Measurements from ENCODE around the gene ENSA.
A peak's percentile ranks its signal among the peaks of the same experiment; 100 is the strongest.
"Not testable (repeated sequence)": the region's sequence is repeated elsewhere in the genome, so short reads cannot be mapped to it uniquely, and the experiment has no call there.

The ENSA gene

DNA sequence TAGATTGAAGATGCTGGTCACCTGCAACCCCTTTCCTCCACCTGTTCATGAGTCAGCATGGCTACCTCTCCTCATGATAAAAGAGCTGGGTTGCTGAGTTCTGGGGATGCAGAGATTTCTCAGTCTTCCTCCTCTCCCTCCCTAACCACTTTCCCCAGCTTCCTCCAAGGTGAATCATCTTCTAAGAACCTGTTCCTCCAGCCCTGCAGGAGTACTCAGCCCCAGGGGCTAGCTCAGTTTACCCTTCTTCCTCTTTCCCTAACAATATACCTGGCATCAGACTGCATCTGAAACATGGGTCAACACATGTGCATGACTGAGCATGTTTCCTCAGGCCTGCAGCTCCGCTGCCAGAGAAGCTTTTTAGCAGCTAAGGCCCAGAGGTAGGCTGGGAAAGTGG, 5.3 kb downstream of the ENSA start:
- H3K4me3 ChIP-seq (ENCODE audit: low read length); DNase-seq (ENCODE audit: low read depth, low spot score): not testable (repeated sequence)

DNA sequence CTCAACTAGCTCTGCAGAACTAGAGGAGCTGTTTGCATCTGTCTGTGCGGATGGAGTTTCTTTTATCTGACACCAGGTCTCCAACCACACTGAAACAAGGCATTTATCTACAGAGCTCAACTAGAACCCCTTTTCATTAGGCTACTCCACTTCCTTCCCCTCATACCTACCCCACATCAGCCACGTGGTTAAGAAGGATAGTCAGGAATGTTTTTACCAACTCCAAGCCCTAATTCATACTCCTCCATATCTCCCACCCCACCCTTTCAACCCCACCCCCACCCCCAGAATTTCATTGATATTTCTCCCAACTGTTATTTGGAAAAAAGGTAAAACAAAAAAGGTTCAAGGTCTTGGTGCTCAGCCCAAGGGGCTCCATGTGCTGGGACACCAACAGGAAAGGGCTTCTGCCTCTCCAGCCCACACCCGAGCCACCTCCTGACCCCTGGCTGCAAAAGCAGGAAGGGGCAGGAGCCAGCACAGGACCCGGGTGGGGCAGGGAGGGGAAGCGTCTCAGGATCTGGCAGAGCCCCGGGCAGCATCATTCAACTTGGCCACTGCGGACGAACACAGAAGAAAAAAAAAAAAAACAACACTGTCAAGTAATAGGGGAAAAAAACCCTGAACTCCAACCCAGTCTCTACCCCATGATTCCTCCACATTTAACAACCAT, 7.0 kb downstream of the ENSA start:
- H3K4me3 ChIP-seq (ENCODE audit: low read length) = no peak overlapping the region
- no peak for DNase-seq (ENCODE audit: low read depth, low spot score)

DNA sequence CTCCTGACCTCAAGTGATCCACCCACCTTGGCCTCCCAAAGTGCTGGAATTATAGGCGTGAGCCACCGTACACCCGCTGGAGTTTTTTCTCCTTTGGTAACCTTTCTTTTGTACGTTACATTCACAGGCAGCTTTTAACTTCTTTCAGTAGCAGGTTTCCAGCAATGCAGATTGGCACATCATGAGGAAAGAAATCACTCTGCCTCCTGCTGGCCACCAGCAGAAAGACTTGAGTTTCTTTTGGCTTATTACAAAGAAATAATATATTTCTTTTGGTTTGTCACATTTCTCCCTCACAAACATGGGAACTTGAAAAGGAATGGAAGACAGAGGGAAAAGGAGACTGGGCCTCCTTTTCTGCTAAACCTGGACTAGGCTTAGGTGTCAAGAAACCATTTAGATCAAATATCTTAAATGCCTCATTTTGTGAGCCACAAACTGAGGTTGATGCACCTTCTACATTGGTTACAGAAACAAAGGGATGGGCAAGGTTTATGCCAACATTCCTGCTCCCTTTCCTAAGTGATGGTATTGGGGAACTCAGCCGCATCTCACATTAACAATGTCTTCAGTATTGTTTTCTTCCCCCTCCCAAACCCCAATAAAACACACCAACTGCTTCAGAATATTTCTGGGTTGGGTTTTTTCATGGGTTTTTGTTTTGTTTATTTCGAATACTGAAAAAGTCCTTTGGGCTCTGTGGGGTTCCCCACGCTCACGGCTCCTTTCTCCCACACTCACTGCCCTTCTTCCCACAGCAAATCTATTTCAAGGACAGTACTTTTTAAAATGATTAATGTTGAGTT, 7.7 kb downstream of the ENSA start:
- H3K4me3 ChIP-seq (ENCODE audit: low read length) = no peak overlapping the region
- peak; percentile 37 for DNase-seq (ENCODE audit: low read depth, low spot score)

GRCh38 chr1:150620919-150621318, 8.5 kb downstream of the ENSA start:
- no peak for DNase-seq (ENCODE audit: low read depth, low spot score)
- H3K4me3 ChIP-seq (ENCODE audit: low read length) = no peak overlapping the region

DNA sequence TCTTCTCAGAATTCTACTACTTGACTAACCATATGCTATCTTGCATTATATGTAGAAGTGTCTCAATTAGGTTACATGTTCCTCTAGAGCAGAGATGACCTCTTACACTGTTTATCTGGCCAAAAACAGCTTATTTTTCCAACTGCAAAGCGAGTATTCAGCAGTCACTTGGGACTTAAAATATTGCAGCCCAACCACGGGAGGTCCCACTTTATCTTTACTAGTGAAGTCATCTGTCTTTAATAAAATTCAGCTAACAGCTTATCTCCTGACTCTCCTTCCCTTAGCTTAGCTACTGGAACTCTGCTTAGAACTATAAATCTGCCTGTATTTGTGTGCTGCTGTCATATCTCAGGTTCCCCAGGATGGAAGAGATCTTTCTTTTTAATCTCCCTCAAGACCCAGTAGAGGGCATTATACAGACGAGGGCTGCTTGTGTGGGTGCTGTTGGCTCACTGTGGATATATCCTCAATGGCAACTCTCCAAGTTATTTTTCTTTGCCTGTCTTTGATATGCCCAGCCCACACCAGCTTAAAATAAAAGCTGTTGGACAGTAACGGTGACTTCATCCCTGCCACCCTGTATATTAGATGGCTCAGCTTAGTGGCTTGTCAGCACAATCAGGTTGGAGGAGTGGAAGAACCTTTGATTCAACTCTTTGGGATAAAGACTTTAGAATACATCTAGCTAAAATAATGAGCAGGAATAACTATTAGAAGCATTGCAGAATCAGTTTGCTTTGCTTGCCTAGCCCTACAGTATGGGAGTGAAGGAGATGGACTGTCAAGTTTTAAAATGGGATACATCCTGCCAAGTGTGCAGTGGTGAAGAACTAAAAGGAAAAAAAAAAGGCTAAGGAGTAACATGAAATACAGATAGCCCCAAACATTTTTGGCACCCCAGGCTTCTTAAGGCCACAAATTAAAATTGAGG, 9.6 kb downstream of the ENSA start:
- DNase-seq (ENCODE audit: low read depth, low spot score) = no peak
- H3K4me3 ChIP-seq (ENCODE audit: low read length) = no peak overlapping the region

DNA sequence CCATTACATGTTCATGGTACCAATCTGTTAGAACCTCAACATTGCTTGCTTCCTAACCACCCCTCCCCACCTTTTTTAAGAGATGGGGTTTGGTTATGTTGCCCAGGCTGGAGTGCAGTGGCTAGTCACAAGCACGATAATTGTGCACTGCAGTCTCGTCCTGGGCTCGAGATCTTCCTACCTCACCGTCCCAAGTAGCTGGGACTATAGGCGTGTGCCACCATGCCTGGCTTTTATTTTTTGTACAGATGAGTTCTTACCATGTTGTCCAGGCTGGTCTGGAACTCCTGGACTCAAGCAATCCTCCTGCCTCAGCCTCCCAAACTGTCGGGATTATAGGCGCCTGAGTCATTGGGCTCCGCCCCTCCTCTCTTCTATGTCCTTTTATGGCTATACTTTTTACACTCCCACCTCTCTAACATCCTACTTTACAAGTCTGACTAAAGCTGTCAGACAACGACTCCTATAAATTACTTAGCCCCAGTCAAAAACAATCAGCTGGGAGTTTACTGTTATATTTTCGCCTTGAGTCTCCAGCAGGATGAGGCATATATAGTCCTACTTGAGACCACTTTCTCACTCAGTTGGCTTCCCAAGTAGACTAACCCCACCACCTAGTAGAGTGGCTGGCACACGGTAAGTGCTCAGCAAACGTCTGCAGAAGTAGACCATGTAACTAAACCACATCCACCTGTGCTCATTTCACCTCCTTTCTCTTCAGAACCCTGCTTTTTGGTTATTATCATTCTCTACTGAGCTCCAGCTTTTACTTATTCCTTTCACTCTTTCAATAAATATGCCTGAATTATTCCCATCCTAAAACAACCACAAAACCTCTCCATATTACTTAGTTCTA, 13.8 kb downstream of the ENSA start:
- DNase-seq (ENCODE audit: low read depth, low spot score) = peak; percentile 29
- no peak overlapping the region for H3K4me3 ChIP-seq (ENCODE audit: low read length)

- DNase-seq (ENCODE audit: low read depth, low spot score) = no peak
- H3K4me3 ChIP-seq (ENCODE audit: low read length) = no peak overlapping the region
Measured at GRCh38 chr1:150613061-150613920, 16.1 kb downstream of the ENSA start.

- H3K4me3 ChIP-seq (ENCODE audit: low read length) = no peak overlapping the region
- no peak for DNase-seq (ENCODE audit: low read depth, low spot score)
Measured at GRCh38 chr1:150612014-150612345, 17.4 kb downstream of the ENSA start.

DNA sequence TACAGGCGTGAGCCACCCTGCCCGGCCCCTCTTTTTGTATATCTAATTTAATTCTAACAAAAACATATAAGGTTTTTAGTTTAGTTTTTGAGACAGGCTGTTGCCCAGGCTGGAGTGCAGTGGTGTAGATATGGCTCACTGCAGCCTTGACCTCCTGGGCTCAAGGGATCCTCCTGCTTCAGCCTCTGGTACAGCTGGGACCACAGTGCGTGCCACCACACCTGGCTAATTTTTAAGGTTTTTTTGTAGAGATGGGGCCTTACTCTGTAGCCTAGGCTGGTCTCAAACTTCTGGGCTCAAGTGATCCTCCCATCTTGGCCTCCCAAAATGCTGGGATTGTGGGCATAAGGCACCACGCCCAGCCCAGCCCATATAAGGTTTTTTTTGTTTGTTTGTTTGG, 18.8 kb downstream of the ENSA start:
- H3K4me3 ChIP-seq (ENCODE audit: low read length) = no peak overlapping the region
- no peak for DNase-seq (ENCODE audit: low read depth, low spot score)

DNA sequence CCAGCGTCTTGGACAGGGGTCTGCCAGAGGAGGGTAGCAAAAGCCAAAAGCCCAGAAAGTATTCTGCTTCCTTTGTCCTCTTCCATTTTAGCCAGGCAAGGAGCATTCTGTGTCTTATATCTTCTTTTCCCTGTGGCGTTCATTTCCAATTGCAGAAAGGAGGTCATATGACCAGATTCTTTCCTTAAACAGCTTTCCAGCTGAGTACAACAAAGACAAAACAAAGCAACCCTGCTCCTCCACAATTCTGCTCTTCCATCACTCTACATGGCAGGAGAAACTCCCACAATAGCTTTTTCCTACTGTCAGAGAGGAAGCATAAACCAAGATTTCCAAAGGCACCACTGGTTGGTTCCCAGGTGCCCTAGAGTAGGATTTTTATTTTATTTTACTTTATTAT, 19.7 kb downstream of the ENSA start:
- no peak overlapping the region for H3K4me3 ChIP-seq (ENCODE audit: low read length)
- no peak for DNase-seq (ENCODE audit: low read depth, low spot score)

GRCh38 chr1:150606463-150607142, 22.8 kb downstream of the ENSA start:
- no peak overlapping the region for H3K4me3 ChIP-seq (ENCODE audit: low read length)
- DNase-seq (ENCODE audit: low read depth, low spot score) = no peak

DNA sequence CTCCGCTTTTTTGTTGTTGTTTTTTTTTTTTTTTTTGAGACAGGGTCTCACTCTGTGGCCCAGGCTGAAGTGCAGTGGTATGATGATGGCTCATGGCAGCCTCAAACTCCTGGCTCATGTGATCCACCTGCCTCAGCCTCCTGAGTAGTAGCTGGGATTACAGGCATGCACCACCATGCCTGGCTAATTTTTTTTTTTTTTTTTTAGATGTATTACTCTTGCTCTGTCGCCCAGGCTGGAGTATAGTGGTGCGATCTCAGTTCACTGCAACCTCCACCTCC, 24.0 kb downstream of the ENSA start:
- DNase-seq (ENCODE audit: low read depth, low spot score); H3K4me3 ChIP-seq (ENCODE audit: low read length): not testable (repeated sequence)

DNA sequence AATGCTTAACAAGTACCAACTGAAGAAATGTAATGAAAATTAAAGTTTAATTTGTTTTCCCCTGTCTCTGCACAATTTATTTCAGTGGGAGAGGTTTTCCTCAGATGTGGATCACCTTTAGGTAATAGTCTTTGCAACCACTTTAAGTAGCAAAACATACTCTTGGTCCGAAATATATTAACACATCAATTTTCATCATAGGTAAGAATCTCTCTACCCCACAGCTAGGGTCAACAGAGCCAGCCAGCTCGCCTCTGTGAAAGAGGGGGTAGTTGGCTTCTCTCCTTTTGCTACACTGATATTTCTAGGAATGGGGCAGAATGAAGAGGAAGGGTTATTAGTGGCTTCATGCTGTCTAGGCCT, 25.2 kb downstream of the ENSA start:
- DNase-seq (ENCODE audit: low read depth, low spot score) = no peak
- H3K4me3 ChIP-seq (ENCODE audit: low read length) = no peak overlapping the region

DNA sequence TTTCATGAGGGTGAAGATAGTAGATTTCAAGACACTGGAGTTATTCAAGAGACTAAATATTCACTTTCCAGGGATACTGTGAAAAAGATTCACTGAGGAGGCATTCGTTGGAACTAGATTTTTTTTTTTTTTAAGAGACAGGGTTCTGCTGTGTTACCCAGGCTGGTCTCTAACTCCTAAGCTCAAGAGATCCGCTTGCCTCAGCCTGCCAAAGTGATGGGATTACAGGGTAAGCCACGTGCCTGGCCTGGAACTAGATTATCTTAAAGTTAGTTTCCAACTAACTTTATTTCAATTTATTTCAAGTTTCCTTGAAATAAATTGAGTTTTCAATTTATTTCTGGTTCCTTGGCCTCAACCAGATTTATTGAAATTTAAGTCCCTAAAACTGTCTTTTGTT, 25.7 kb downstream of the ENSA start:
- DNase-seq (ENCODE audit: low read depth, low spot score) = no peak
- H3K4me3 ChIP-seq (ENCODE audit: low read length) = no peak overlapping the region

GRCh38 chr1:150602372-150602771, 27.0 kb downstream of the ENSA start:
- DNase-seq (ENCODE audit: low read depth, low spot score); H3K4me3 ChIP-seq (ENCODE audit: low read length): not testable (repeated sequence)

DNA sequence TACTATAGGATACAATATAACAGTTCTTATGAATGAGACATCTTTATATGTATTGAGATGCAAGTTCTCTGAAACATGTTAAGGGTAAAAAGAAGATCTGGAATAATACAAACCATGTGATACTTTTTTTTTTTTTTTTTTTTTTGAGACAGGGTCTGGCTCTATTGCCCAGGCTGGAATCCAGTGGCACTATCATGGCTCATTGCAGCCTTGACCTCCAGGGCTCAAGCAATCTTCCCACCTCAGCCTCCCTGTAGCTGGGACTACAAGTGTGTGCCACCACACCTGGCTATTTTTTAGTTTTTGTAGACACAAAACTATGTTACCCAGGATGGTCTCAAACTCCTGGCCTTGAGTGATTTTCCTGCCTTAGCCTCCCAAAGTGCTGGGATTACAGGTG, 27.9 kb downstream of the ENSA start:
- H3K4me3 ChIP-seq (ENCODE audit: low read length) = no peak overlapping the region
- DNase-seq (ENCODE audit: low read depth, low spot score) = no peak

GRCh38 chr1:150598346-150598745, 31.1 kb downstream of the ENSA start:
- not testable (repeated sequence) for DNase-seq (ENCODE audit: low read depth, low spot score)

GRCh38 chr1:150596976-150597375, 32.4 kb downstream of the ENSA start:
- DNase-seq (ENCODE audit: low read depth, low spot score) = no peak
- H3K4me3 ChIP-seq (ENCODE audit: low read length) = no peak overlapping the region

More at GRCh38 chr1:150598346-150598745, 31.1 kb downstream of the ENSA start:
- H3K4me3 ChIP-seq (ENCODE audit: low read length) = not testable (repeated sequence)
